Neural cell (in vitro differentiated cells): Measurements from ENCODE around the gene DCDC2. TPM values are rescaled to one million over a fixed set of nuclear protein-coding genes. Genes with fewer than 3 reads are reported as not detected.
"Not testable (repeated sequence)": the region's sequence is repeated elsewhere in the genome, so short reads cannot be mapped to it uniquely, and the experiment has no call there.

Experiments used
- H2AFZ ChIP-seq: fragments of 200-600, 300-800 bp; sonication (generic), shearing (Covaris generic); 2 replicates; pipeline ENCODE4 v1.6.0; 2014; ENCODE audit warnings: low read depth, mild to moderate bottlenecking, antibody characterized with exemption, low read length, moderate library complexity
- H3F3A ChIP-seq: fragments of 200-600 bp; shearing (Covaris generic); 2 replicates; pipeline ENCODE4 v1.6.1; 2016; ENCODE audit warnings: mild to moderate bottlenecking, moderate library complexity, mixed read lengths, antibody characterized with exemption, low read length; ENCODE audit not compliant: insufficient read depth, poor library complexity, severe bottlenecking
- H3K27ac ChIP-seq: fragments of 200-600, 300-800 bp; sonication (generic), shearing (Covaris generic); 2 replicates; pipeline ENCODE4 v1.5.1; 2014; ENCODE audit warnings: mild to moderate bottlenecking, low read length, moderate library complexity
- H3K27me3 ChIP-seq: fragments of 300-800, 200-600 bp; sonication (generic), shearing (Covaris generic); 2 replicates; pipeline ENCODE4 v1.6.0; 2014; ENCODE audit warnings: mild to moderate bottlenecking, low read depth, low read length, moderate library complexity; ENCODE audit not compliant: insufficient read depth
- H3K36me3 ChIP-seq: fragments of 300-800, 200-600 bp; sonication (generic), shearing (Covaris generic); 2 replicates; pipeline ENCODE4 v1.5.1; 2014; ENCODE audit warnings: mild to moderate bottlenecking, antibody characterized with exemption, low read length, moderate library complexity; ENCODE audit not compliant: insufficient read depth
- H3K4me2 ChIP-seq: fragments of 300-800, 200-600 bp; sonication (generic), shearing (Covaris generic); 2 replicates; pipeline ENCODE4 v1.6.0; 2014; ENCODE audit warnings: mild to moderate bottlenecking, low read length
- H3K4me3 ChIP-seq: fragments of 300-800, 200-600 bp; sonication (generic), shearing (Covaris generic); 2 replicates; pipeline ENCODE4 v1.5.1; 2014; ENCODE audit warnings: mild to moderate bottlenecking, low read length, moderate library complexity
- H3K79me2 ChIP-seq: fragments of 200-600 bp; shearing (Covaris generic); replicated peaks from 2 replicates; pipeline ENCODE4 v1.6.0; 2014; ENCODE audit warnings: mild to moderate bottlenecking, low read length, moderate library complexity; ENCODE audit not compliant: insufficient read depth
- H3K9ac ChIP-seq: fragments of 300-800, 200-600 bp; sonication (generic), shearing (Covaris generic); 2 replicates; pipeline ENCODE4 v1.6.1; 2016; ENCODE audit warnings: mild to moderate bottlenecking, low read length, mixed read lengths
- H3K9me2 ChIP-seq: fragments of 200-600 bp; shearing (Covaris generic); 2 replicates; pipeline ENCODE4 v1.6.1; 2016; ENCODE audit warnings: mild to moderate bottlenecking, low read length, mixed read lengths; ENCODE audit not compliant: insufficient read depth
- H3K9me3 ChIP-seq: fragments of 200-600, 300-800 bp; sonication (generic), shearing (Covaris generic); 2 replicates; pipeline ENCODE4 v1.6.1; 2016; ENCODE audit warnings: mild to moderate bottlenecking, mixed run types, low read length, moderate library complexity, mixed read lengths
- H4K20me1 ChIP-seq: fragments of 200-600 bp; shearing (Covaris generic); 2 replicates; pipeline ENCODE4 v1.6.1; 2016; ENCODE audit warnings: mild to moderate bottlenecking, mixed run types; ENCODE audit not compliant: insufficient read depth
- EP300 ChIP-seq: fragments of 450-650 bp; conservative IDR thresholded peaks from 2 replicates; pipeline ENCODE4 v1.6.1; 2014; ENCODE audit warnings: antibody characterized with exemption, mild to moderate bottlenecking, moderate library complexity; ENCODE audit not compliant: poor library complexity, severe bottlenecking
- EZH2 ChIP-seq: fragments of 200-600, 300-800 bp; shearing (Covaris generic), sonication (generic); IDR thresholded peaks from 2 replicates; pipeline ENCODE4 v1.6.1; 2014; ENCODE audit warnings: antibody characterized with exemption, low read length, borderline replicate concordance, mild to moderate bottlenecking; ENCODE audit not compliant: insufficient read depth, poor library complexity, severe bottlenecking
- MXI1 ChIP-seq: fragments of 450-650 bp; conservative IDR thresholded peaks from 2 replicates; pipeline ENCODE4 v1.6.1; 2014; ENCODE audit warnings: antibody characterized with exemption, mild to moderate bottlenecking; ENCODE audit not compliant: poor library complexity, severe bottlenecking
- POLR2AphosphoS5 ChIP-seq: IDR thresholded peaks from 2 replicates; pipeline ENCODE4 v1.6.1; 2012
- RAD21 ChIP-seq: fragments of 450-650 bp; conservative IDR thresholded peaks from 2 replicates; pipeline ENCODE4 v1.6.1; 2014; ENCODE audit warnings: antibody characterized with exemption, mild to moderate bottlenecking, moderate library complexity
- REST ChIP-seq: IDR thresholded peaks from 2 replicates; pipeline ENCODE4 v1.6.1; 2012; ENCODE audit warnings: borderline replicate concordance
- SMC3 ChIP-seq: fragments of 450-650 bp; conservative IDR thresholded peaks from 2 replicates; pipeline ENCODE4 v1.6.1; 2014; ENCODE audit warnings: antibody characterized with exemption, mild to moderate bottlenecking, moderate library complexity; ENCODE audit not compliant: poor library complexity
- TAF1 ChIP-seq: IDR thresholded peaks from 2 replicates; pipeline ENCODE4 v1.6.1; 2012; ENCODE audit warnings: low read depth
- polyA plus RNA-seq: library from polyadenylated mRNA; depleted of rRNA; stranded (reverse); fragments of >200 nt; gene quantifications from 2 replicates; pipeline ENCODE4 v1.2.3, GENCODE V29; 2014
- TF ChIP-seq, protein P1 (sequence below): fragments of 450-650 bp; IDR thresholded peaks from 2 replicates; pipeline ENCODE4 v1.5.1; 2014; ENCODE audit warnings: antibody characterized with exemption, mild to moderate bottlenecking, moderate library complexity; ENCODE audit not compliant: poor library complexity, severe bottlenecking

Gene DCDC2
- polyA plus RNA-seq, 1 donor from 2014 or later: 0.57 TPM

DNA sequence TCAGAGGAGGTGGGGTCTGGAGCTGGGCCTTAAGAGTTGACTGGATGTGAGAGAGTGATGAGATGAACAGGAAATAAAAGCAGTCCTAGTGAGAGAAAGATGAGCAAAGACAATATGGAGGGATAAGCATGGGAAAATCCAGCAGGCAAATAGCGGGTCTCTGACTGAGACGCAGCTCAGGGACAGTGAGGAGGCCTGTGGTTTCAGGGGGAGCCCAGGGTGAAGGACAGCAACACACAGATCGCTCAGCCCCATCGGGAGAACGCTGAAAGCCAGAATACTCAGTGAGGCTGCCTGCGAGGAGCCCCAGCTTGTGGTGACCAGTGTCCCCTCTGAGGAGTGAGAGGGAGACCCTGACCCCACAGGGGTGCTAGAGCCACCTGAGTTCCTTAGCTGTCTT, 16.8 kb upstream of the DCDC2 start:
- Histone ChIP-seq H3K36me3 (no peaks in the 10 kb centered on the region), H2AFZ (no peak overlapping the region), H3K4me2 (no peak overlapping the region), H4K20me1 (no peaks in the 10 kb centered on the region), H3K27me3 (no peaks in the 10 kb centered on the region), H3K4me3 (no peak overlapping the region), H3K9me2 (no peaks in the 10 kb centered on the region), H3K27ac (no peak overlapping the region), H3K9ac (no peak overlapping the region), H3F3A (no peaks in the 10 kb centered on the region), H3K79me2 (no peaks in the 10 kb centered on the region), H3K9me3 (no peaks in the 10 kb centered on the region)
- TF ChIP-seq RAD21 (no peak), MXI1 (no peak), EZH2 (no peak), EP300 (no peak), SMC3 (no peak), POLR2AphosphoS5 (no peak), TAF1 (no peak), REST (no peak)
- TF ChIP-seq, protein P1, sequence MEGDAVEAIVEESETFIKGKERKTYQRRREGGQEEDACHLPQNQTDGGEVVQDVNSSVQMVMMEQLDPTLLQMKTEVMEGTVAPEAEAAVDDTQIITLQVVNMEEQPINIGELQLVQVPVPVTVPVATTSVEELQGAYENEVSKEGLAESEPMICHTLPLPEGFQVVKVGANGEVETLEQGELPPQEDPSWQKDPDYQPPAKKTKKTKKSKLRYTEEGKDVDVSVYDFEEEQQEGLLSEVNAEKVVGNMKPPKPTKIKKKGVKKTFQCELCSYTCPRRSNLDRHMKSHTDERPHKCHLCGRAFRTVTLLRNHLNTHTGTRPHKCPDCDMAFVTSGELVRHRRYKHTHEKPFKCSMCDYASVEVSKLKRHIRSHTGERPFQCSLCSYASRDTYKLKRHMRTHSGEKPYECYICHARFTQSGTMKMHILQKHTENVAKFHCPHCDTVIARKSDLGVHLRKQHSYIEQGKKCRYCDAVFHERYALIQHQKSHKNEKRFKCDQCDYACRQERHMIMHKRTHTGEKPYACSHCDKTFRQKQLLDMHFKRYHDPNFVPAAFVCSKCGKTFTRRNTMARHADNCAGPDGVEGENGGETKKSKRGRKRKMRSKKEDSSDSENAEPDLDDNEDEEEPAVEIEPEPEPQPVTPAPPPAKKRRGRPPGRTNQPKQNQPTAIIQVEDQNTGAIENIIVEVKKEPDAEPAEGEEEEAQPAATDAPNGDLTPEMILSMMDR: no peak

DNA sequence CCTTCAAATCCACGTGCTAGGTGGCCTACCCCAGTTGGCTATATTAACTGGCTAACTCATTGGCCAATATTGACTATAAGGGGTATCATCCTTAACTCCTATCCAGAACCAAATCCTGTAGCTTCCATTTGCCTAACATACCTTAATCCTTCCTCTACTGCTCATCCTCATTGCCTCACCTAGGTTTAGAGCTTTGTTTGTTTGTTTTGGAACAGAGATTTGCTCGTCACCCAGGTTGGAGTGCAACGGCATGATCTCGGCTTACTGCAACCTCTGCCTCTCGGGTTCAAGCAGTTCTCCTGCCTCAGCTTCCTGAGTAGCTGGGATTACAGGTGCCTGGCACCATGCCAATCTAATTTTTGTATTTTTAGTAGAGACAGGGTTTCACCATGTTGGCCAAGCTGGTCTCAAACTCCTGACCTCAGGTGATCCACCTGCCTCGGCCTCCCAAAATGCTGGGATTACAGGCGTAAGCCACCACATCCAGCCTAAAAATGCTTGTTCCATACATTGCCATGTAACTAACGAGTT, 7.3 kb upstream of the DCDC2 start:
- not testable (repeated sequence) for H3K27ac ChIP-seq, H2AFZ ChIP-seq, H3K79me2 ChIP-seq, H3K4me3 ChIP-seq, H4K20me1 ChIP-seq, H3K36me3 ChIP-seq, H3K9ac ChIP-seq, H3K27me3 ChIP-seq, H3K4me2 ChIP-seq, H3F3A ChIP-seq, H3K9me2 ChIP-seq, H3K9me3 ChIP-seq

- H4K20me1 ChIP-seq, H3K9ac ChIP-seq, H3F3A ChIP-seq, H3K4me3 ChIP-seq, H2AFZ ChIP-seq, H3K4me2 ChIP-seq, H3K36me3 ChIP-seq, H3K9me3 ChIP-seq, H3K27me3 ChIP-seq, H3K79me2 ChIP-seq, H3K9me2 ChIP-seq, H3K27ac ChIP-seq: not testable (repeated sequence)
These were observed 4.5 kb upstream of the DCDC2 start for GRCh38 chr6:24362363-24362762.
